T1000 (cell line): ENCODE results near the gene NT5C1A.

Source experiments
- DNase-seq: peaks from one replicate; lab custom pipeline; 2025; ENCODE audit warnings: mixed read lengths; lab: John Stamatoyannopoulos, UW

Gene NT5C1A

GRCh38 chr1:39635871-39636210 lies 36.1 kb downstream of the NT5C1A start:
- no peak for DNase-seq

- DNase-seq = no peak
These were observed 36.6 kb downstream of the NT5C1A start for GRCh38 chr1:39635205-39635870.

DNA sequence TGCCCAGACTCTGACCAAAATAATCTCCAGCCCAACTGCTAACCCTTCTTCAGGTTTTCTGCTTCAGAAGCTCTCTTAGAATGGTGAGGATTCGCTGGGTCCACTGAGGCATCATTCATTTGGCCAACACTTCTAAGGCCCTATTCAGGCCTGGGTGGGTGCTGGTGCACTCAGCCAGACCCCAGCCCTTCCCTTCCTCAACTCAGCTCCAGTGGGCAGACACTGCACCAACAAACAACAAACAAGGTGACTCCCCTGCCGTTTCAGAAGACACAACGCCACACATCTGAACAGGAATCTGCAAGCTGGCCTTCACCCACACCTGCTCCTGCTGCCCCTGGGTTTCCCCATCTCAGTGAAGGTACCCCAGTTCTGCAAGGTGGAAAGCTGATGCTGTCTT lies 38.5 kb downstream of the NT5C1A start:
- no peak for DNase-seq

DNA sequence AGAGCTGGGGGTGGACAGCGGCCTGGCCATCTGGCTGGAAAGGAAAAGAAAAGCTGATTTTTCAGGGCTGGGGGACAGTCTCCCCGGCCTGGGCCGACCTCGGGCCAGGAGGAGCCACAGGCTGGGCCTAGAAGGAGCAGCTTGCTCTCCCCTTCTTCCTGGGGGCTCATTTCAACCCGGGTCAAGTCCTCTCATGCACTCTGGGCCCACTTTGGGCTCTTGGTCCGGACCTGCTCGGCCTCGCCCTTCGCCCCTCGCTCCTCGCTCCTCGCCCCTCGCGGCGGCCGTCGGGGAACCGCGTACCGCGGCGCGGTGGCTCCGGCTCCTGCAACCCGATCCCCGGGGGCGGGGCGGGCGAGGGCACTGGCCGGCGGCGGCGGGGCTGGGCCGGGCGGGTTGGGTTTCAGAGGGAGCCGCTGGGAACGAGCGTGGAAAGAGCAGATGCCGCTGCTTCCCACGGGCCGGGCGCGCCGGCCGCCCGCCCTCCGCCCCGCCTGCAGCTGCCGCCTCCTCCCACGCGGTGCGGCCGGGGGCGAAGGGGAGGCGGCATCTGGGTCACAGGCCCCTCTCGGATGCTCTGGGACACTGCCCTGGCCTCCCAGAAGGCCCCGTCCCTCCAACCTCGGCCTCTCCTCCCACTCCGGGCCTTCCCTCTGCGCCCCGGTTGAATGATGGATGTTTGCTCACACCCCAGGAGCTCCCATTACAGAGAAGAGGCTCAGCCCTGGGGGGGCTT lies 39.1 kb downstream of the NT5C1A start:
- no peak for DNase-seq

- DNase-seq = no peak
These were observed 39.6 kb downstream of the NT5C1A start for GRCh38 chr1:39632323-39632681.

GRCh38 chr1:39631361-39632322 lies 40.3 kb downstream of the NT5C1A start:
- DNase-seq = no peak

DNA sequence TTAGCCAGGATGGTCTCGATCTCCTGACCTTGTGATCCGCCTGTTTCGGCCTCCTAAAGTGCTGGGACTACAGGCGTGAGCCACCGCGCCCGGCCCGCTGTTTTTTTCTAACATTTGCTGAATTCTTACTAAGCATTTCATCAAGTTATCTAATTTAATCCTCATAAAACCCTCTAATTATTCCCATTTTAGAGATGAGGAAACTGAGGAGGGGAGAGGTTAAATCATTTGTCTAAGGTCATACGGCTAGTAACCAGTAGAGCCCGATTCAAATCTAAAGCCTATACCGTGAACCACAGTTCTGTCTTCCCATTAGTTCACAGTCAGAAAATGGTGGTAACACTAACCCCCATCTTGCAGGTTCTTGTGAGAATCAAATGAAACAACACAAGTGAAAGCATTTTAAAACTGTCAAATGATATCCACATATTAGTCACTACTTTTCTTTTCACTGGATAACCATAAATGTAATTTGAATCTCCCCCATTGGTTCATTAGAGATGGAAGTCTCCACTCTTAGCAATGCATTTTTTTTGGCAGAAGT lies 43.0 kb downstream of the NT5C1A start:
- no peak for DNase-seq

- DNase-seq = no peak
These were observed 45.3 kb downstream of the NT5C1A start for GRCh38 chr1:39626646-39627045.

- DNase-seq = no peak
These were observed 46.2 kb downstream of the NT5C1A start for GRCh38 chr1:39625462-39626273.

- DNase-seq = no peak
These were observed 46.9 kb downstream of the NT5C1A start for GRCh38 chr1:39625009-39625408.

DNA sequence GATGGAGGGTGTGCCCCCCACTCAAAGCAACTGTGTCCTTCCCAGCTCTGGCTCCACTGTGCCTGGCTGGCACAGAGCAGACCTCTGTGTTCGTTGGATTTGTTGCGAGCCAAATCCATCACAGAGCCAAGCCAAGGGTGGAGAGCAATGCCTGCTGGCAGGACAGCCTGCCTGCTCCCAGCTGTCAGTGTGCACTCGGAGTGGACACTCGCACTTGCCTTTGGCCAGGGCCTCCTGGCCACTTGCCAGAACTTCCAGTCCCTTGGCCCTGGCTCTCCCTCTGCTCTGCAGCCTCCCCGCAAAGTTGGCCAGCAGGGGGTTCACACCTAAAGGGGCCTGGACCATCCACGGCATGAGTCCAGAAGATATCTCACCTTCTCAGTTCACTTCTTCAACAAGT lies 48.9 kb downstream of the NT5C1A start:
- no peak for DNase-seq

DNA sequence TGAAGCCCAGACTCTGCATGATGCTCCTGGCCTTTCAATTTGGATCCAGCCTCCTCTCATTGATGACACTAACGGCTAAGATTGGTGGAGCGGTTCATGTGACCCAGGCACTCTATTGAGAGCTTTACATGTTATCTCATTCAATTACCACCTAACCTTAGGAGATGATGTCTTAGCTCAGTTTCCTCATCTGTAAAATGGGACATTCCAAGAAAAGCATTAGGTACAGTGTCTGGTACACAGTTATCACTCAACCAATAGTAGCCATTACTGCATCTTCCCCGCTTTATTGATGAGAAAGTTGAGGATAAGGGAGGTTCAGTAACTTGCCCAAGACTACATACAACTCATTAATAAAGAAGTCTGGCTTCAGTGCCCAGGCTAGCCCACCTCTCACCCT lies 49.5 kb downstream of the NT5C1A start:
- no peak for DNase-seq

GRCh38 chr1:39620659-39621165 lies 51.2 kb downstream of the NT5C1A start:
- no peak for DNase-seq

DNA sequence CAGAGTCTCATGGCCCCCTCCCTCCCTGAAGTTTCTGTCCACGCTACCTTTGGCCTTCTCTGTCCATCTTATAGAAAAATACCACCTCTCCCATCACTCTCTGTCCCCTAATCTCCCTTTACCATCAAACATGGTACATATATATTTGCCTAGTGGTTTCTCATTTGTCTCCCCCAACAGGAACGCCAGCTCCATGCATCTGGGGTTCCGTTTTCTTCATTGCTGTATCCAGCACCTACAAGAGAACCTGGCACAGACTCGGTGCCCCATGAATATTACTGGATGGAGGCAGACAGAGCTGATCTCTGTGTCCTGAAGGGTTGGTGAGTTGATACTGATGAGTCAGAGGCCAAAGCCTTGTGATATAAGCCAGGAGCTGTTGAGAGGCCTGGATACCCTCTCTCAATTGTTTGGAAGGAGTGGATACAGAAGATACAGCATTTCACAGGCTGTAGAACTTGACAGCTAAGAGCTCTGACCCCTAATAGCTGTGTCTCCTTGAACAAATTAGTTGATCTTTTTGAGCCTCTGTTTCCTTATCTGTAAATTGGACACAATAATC lies 54.3 kb downstream of the NT5C1A start:
- DNase-seq = no peak

DNA sequence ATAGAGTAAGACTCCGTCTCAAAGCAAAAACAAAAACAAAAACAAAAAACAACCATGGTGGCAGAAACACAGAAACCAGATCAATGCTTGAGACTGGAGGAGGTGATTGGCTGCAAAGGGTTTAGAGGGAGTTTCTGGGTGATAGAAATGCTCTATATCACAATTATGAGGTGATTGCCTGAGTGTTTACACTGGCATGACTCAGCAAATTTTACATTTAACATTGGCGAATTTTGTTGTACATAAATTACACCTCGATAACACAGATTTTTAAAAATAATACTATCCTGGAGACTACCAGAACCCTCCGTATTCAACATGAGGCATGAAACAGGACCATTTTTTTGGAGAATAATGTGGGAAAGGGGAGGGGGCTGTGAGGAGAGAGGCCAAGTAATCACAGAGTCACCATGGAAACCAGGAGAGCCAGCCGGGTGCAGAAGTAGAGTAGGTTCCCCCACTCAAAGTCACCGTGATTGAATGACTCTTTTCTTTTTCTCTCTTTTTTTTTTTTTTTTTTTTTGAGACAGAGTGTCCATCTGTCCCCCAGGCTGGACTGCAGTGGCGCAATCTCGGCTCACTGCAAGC lies 56.7 kb downstream of the NT5C1A start:
- DNase-seq = no peak

DNA sequence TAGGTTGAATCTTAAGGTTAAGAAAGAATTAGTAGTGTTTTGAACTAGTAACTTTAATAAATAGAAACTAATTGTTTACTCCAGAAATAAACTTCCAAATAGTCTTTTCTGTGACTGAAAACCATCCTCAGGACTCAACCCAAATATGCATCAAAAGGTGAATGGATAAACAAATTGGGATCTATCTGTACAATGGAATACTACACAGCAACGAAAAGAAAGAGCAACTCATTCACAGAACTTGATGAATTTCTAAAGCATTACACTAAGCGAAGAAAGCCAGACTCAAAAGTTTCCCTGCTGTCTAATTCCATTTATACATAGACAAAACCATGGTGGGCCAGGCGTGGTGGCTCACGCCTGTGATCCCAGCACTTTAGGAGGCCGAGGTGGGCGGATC lies 57.4 kb downstream of the NT5C1A start:
- no peak for DNase-seq

GRCh38 chr1:39613250-39613649 lies 58.7 kb downstream of the NT5C1A start:
- no peak for DNase-seq

DNA sequence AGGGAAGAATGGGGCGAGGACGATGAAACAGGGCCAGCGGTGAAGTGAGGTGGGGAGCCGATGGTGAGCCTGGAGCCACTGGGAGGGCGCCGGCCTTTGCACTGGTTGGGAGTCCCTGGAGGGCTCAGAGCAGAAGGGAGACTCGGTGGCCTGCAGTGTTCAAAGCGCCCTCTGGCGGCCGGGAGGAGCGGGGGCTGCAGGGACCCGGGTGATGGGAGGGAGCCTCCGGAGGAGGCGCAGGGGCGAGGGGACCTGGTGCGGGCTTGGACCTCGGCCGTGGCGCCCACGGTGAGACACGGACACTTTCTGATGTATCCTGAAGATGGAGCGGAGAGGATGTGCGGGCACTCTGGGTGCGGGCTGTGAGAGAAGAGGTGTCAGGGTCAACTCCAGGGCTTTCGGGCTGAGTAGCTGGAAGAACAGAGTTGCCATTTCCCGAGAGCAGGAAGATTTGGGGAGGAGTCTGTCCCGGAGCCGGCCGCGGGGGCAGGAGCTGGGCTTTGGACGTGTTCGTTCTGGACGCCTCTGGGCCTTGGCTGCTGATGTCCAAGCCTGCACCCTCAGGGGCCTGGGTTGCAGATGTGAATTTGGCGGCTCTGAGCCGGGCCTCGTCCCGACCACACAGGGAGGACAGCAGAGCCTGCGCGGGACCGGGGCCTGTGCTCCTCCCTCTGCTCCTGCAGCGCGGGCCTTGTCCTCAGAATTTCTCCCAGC lies 62.1 kb downstream of the NT5C1A start:
- DNase-seq = no peak
